Epithelial cell of proximal tubule (primary cell): ENCODE data around the gene CFAP65. TPM values are rescaled to one million over a fixed set of nuclear protein-coding genes. Genes with fewer than 3 reads are reported as not detected.

Experiments
- DNase-seq: peaks from one replicate; pipeline ENCODE4 v3.0.0-alpha.2; 2011; ENCODE audit warnings: low read depth
- H3K4me3 ChIP-seq: 2 replicates; pipeline ENCODE4 v1.5.1; 2011; ENCODE audit warnings: low read depth, mild to moderate bottlenecking, low read length
- CTCF ChIP-seq: conservative IDR thresholded peaks from 2 replicates; pipeline ENCODE4 v1.5.1; 2012; ENCODE audit warnings: low read depth, mild to moderate bottlenecking, low read length
- total RNA-seq: library from RNA; depleted of rRNA; stranded (reverse); fragments of >200 nt; gene quantifications from 2 replicates; pipeline ENCODE4 v1.2.3, GENCODE V29; 2015

CFAP65 gene
- total RNA-seq, 1 donor from 2014 or later, result 1.1 TPM

GRCh38 chr2:218997731-218998130 lies 43.6 kb downstream of the CFAP65 start:
- no peak overlapping the region for H3K4me3 ChIP-seq
- no peak for TF ChIP-seq CTCF
- DNase-seq, result no peak

- no peak for DNase-seq
- no peak overlapping the region for H3K4me3 ChIP-seq
- TF ChIP-seq CTCF, result no peak
These were observed 44.4 kb downstream of the CFAP65 start for GRCh38 chr2:218996937-218997336.

DNA sequence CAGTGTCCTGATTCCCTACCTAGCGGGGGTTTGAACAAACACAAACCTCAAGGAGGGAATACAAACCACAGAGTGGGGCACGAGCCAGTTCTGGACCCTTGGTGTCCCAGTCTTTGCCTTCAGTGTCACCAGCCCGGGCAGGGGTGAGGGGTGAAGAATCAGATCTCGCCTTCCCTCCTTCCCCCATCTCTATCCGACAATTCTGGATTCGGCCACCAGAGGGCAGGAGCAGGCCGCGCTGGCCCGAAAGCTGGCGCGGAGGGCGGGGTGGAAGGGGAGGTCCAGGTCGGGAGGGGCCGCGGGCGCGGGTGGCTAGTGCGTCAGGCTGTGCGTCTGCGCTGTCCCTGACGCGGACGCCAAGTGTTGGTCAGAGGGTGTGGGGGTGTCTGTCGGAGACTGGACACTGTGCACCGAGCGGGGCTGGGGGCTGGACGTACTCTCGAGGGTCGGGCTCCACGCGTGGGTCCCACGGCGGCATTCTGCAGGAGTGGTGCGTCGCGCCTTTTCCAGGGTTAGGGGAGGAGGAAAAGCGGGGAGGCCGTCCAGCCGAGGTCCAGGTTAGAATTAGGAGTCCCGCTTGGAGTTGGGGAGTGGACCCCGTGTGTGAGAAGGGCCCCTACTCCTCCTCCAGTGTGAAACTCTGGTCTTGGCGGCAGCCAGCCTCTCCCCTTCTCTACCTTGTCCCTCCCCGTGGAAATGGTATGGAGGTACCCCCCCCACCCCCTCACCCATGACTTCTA lies 45.2 kb downstream of the CFAP65 start:
- H3K4me3 ChIP-seq, result peak overlapping the region; percentile 44
- no peak for DNase-seq
- TF ChIP-seq CTCF, result peak; percentile 84

DNA sequence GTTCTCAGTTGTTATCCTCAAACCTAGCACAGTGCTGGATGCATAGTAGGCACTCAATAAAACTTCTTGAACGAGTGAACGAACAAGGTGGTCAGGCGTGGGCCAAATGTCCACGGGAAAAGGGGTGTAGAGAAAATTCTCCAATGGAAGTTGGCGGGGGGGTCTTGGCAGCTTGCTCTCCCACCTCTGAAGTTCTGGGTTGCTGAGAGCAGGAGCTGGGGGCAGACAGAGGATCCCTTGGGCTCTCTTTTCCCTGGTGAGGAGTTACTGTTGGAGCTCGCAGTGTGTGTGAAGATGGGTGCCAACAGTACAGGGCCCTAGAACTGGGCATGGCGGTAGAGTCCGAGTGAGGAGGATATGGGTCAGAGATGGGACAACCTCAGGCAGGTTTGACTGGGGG lies 45.8 kb downstream of the CFAP65 start:
- TF ChIP-seq CTCF, result no peak

DNA sequence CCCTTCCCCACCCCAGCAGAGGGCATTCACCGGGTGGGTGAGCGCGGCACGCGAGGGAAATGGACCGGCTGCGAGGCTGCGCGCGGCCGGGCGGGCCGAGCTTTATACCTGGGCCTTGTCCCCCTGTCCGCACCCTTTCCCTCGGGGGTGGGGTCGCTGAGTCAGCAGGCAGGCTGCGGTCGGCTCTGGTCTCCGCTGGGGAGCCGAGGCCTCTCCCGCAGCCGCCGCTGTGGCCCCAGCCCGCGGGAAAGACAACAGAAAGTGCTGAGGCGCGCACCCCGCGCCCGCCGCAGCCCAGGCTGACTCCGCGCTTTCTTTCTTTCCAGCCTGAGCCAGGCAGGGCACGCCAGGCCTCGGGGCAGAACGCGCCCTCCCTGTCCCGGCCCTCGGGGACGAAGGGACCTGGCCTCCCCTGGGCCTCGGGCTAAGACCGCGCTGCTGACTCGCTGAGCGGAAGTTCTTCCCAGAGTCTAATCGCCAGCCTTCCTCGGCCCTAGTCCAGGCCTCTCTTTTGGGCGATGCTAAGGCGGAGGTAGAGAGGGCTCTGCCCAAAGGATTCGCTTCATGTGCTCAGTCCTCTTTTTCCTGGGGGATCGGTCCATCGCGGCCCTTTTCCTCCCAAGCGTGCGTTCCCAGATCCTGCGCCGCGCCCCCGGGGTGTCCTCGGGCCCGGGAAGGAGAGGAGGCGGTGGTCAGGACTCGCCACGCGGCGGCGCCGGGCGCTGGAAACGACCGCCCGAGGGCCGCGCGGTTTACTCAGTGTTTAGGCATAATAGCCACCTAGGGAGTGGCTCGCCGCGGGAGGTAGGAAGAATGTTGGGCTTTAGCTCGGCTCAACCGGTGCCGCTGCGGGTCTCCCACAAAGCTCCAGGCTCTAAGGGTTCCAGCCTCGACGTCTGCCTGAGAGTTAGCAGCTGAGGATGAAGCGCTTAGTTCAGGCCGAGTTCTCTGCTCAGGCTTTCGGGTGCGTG lies 47.7 kb downstream of the CFAP65 start, which contains the start of gene CRYBA2:
Gene CRYBA2, minus strand, starts transcription at position 78 of the 971 bp plus-strand sequence. CDS start 246 bp downstream, outside the sequence.
- DNase-seq, result no peak
- H3K4me3 ChIP-seq, result peak within 1 kb of the TSS; percentile 38
- TF ChIP-seq CTCF, result no peak

More for the DNA sequence above, 45.8 kb downstream of the CFAP65 start:
- H3K4me3 ChIP-seq, result no peak overlapping the region
- no peak for DNase-seq

DNA sequence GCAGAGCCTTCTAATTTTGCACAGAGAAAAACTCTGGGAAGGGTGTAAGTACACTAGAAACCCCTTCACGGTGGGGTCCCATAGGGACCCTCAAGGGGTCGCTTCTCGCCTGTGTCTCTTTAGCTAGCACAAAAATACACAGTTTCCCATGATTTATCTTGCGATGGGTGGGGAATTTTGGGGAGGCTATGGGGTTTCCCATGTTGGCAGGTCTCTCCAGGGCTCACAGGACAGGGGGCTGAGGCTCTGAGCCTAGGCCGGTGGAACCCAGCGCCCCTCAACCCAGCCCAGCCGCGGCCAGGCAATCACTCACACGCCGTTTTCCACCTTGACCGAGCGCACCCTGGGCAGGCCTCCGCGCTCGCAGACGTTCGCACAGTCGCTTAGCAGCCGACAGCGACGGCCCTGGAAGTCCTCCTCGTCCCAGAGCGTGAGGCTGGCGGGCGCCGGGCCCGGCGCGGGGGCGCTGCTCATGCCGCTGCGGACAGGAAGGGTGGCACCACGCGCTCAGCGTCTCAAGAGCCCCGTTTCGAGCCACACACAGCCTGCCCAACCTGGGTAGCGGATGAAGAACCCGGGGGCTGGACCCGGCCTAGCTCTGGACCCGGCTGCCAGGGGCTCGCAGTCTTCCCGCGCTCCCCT lies 48.5 kb downstream of the CFAP65 start:
- no peak for DNase-seq
- peak overlapping the region; percentile 38 for H3K4me3 ChIP-seq
- TF ChIP-seq CTCF, result no peak
